ENCODE measurements around the gene DTNA.
A peak's percentile ranks its signal among the peaks of the same experiment; 100 is the strongest.

The DTNA gene

GRCh38 chr18:34809451-34810072, 99.5 kb downstream of the DTNA start:
- in situ Hi-C loops (cut with HindIII; ENCODE audit: low pct_ligation_motif_present, low sequenced_read_pairs) = no loop called here
- Histone ChIP-seq H3K36me3 (replicated peaks) (no peaks in the 10 kb centered on the region), H3K27me3 (replicated peaks) (no peaks in the 10 kb centered on the region), H3K27ac (no peak overlapping the region), H3K4me3 (ENCODE audit: low read depth, low read length) (no peak overlapping the region)
- DNase-seq = peak; percentile 30
- peak; percentile 69 for TF ChIP-seq CTCF (IDR thresholded peaks at IDR 0.05; ENCODE audit: low read depth, low read length, missing control alignments)

GRCh38 chr18:34816183-34816582, 106.1 kb downstream of the DTNA start:
- no peaks in the 10 kb centered on the region for H3K27me3 ChIP-seq (replicated peaks)
- TF ChIP-seq CTCF (IDR thresholded peaks at IDR 0.05; ENCODE audit: low read depth, low read length, missing control alignments) = no peak
- H3K36me3 ChIP-seq (replicated peaks) = no peaks in the 10 kb centered on the region
- H3K27ac ChIP-seq = no peak overlapping the region
- DNase-seq = no peak
- in situ Hi-C loops (cut with HindIII; ENCODE audit: low pct_ligation_motif_present, low sequenced_read_pairs) = no loop called here
- H3K4me3 ChIP-seq (ENCODE audit: low read depth, low read length) = no peak overlapping the region

- in situ Hi-C loops (cut with HindIII; ENCODE audit: low pct_ligation_motif_present, low sequenced_read_pairs) = no loop called here
- no peak overlapping the region for H3K27ac ChIP-seq
- no peak for TF ChIP-seq CTCF (IDR thresholded peaks at IDR 0.05; ENCODE audit: low read depth, low read length, missing control alignments)
- H3K4me3 ChIP-seq (ENCODE audit: low read depth, low read length) = no peak overlapping the region
- DNase-seq = no peak
- no peaks in the 10 kb centered on the region for H3K27me3 ChIP-seq (replicated peaks)
- no peaks in the 10 kb centered on the region for H3K36me3 ChIP-seq (replicated peaks)
Observed at GRCh38 chr18:34817636-34818035, 107.5 kb downstream of the DTNA start.

GRCh38 chr18:34818064-34818463, 108.0 kb downstream of the DTNA start:
- no peak overlapping the region for H3K27ac ChIP-seq
- no peak overlapping the region for H3K4me3 ChIP-seq (ENCODE audit: low read depth, low read length)
- no peak for DNase-seq
- no peaks in the 10 kb centered on the region for H3K36me3 ChIP-seq (replicated peaks)
- no peak for TF ChIP-seq CTCF (IDR thresholded peaks at IDR 0.05; ENCODE audit: low read depth, low read length, missing control alignments)
- no peaks in the 10 kb centered on the region for H3K27me3 ChIP-seq (replicated peaks)
- in situ Hi-C loops (cut with HindIII; ENCODE audit: low pct_ligation_motif_present, low sequenced_read_pairs) = no loop called here

GRCh38 chr18:34820360-34821065, 110.4 kb downstream of the DTNA start:
- in situ Hi-C loops (cut with HindIII; ENCODE audit: low pct_ligation_motif_present, low sequenced_read_pairs) = no loop called here
- Histone ChIP-seq H3K4me3 (ENCODE audit: low read depth, low read length) (no peak overlapping the region), H3K36me3 (replicated peaks) (no peaks in the 10 kb centered on the region), H3K27me3 (replicated peaks) (no peaks in the 10 kb centered on the region), H3K27ac (no peak overlapping the region)
- no peak for TF ChIP-seq CTCF (IDR thresholded peaks at IDR 0.05; ENCODE audit: low read depth, low read length, missing control alignments)
- no peak for DNase-seq
